ENCODE measurements around the gene UNC5C.

The UNC5C gene

GRCh38 chr4:95540227-95540626 lies 8.5 kb downstream of the UNC5C start:
- no peak for TF ChIP-seq POLR2A (IDR thresholded peaks at IDR 0.05; ENCODE audit: low read length)
- TF ChIP-seq GATA1 (IDR thresholded peaks at IDR 0.05; ENCODE audit: low read depth, low read length) = no peak
- no peak for DNase-seq

DNA sequence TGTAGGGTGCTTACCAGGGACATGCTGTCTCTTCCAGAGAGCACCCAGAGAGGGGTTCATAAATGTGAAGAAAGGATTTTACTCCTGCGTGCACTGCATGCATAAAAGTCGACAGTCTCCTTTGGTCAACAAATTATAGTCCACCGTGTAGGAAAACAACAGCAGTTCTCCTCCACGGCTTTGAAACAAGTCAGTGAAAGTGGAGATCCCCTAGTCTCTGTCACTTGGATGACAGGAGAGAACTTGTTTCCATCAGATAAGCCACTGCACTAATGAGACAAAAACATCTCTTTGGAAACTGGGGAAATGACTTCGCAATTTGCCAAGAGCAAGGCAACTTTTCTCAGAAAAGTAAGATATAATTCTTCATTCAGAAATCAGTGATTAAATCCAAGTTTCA lies 9.7 kb downstream of the UNC5C start:
- TF ChIP-seq POLR2A (IDR thresholded peaks at IDR 0.05; ENCODE audit: low read length) = no peak
- no peak for TF ChIP-seq GATA1 (IDR thresholded peaks at IDR 0.05; ENCODE audit: low read depth, low read length)
- peak in 1 of 2 experiments; percentile 4 for DNase-seq

GRCh38 chr4:95537863-95538488 lies 10.8 kb downstream of the UNC5C start:
- DNase-seq = no peak
- TF ChIP-seq POLR2A (IDR thresholded peaks at IDR 0.05; ENCODE audit: low read length) (no peak), GATA1 (IDR thresholded peaks at IDR 0.05; ENCODE audit: low read depth, low read length) (no peak)

DNA sequence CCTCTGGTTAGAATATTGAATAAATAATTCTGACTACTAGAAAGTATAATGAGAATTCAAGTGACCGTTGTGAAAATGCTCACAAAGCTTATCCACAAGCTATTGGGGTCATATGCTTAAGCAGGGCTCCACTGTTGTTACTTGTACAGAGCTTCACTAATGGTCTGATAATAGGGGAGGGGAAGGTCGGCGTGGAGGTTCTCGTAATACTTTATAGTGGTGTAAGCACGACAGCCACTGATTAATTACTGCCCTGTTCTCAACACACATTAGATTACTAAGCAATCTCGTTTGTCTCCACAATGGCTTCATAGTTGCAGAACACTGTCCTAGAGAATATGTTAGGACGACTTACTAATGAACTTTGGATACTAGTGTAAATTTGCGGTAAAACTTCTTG lies 11.6 kb downstream of the UNC5C start:
- no peak for TF ChIP-seq GATA1 (IDR thresholded peaks at IDR 0.05; ENCODE audit: low read depth, low read length)
- TF ChIP-seq POLR2A (IDR thresholded peaks at IDR 0.05; ENCODE audit: low read length) = no peak
- no peak for DNase-seq

DNA sequence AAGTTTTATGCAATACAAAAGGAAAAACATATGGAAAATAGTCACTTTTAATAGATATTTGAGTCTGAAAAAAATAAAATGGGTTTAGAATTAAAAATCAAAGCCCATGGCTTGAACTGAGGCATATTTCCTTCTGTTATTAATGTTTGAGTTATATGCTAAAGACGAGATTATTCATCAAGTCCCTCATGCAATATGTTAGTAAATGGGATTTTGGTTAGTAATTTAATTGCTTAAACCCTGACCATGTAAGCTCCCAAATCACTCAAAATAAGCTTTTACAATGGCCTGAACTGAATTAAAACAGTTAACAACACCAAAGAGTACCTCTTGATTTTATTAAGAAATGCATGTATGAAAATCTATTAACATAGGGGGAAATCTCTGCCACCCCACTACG lies 12.1 kb downstream of the UNC5C start:
- no peak for DNase-seq
- TF ChIP-seq POLR2A (IDR thresholded peaks at IDR 0.05; ENCODE audit: low read length) (no peak), GATA1 (IDR thresholded peaks at IDR 0.05; ENCODE audit: low read depth, low read length) (no peak)

GRCh38 chr4:95535180-95535579 lies 13.6 kb downstream of the UNC5C start:
- no peak for DNase-seq
- TF ChIP-seq POLR2A (IDR thresholded peaks at IDR 0.05; ENCODE audit: low read length) (no peak), GATA1 (IDR thresholded peaks at IDR 0.05; ENCODE audit: low read depth, low read length) (no peak)

GRCh38 chr4:95534032-95534431 lies 14.7 kb downstream of the UNC5C start:
- TF ChIP-seq POLR2A (IDR thresholded peaks at IDR 0.05; ENCODE audit: low read length) (no peak), GATA1 (IDR thresholded peaks at IDR 0.05; ENCODE audit: low read depth, low read length) (no peak)
- DNase-seq = no peak

- DNase-seq = no peak
- TF ChIP-seq GATA1 (IDR thresholded peaks at IDR 0.05; ENCODE audit: low read depth, low read length) (no peak), POLR2A (IDR thresholded peaks at IDR 0.05; ENCODE audit: low read length) (no peak)
Observed at GRCh38 chr4:95533254-95533653, 15.5 kb downstream of the UNC5C start.

- TF ChIP-seq GATA1 (IDR thresholded peaks at IDR 0.05; ENCODE audit: low read depth, low read length) (no peak), POLR2A (IDR thresholded peaks at IDR 0.05; ENCODE audit: low read length) (no peak)
- DNase-seq = no peak
Observed at GRCh38 chr4:95532305-95532704, 16.5 kb downstream of the UNC5C start.

- no peak for DNase-seq
- no peak for TF ChIP-seq POLR2A (IDR thresholded peaks at IDR 0.05; ENCODE audit: low read length)
- TF ChIP-seq GATA1 (IDR thresholded peaks at IDR 0.05; ENCODE audit: low read depth, low read length) = no peak
Observed at GRCh38 chr4:95531141-95531540, 17.6 kb downstream of the UNC5C start.

GRCh38 chr4:95529946-95530345 lies 18.8 kb downstream of the UNC5C start:
- no peak for DNase-seq
- no peak for TF ChIP-seq POLR2A (IDR thresholded peaks at IDR 0.05; ENCODE audit: low read length)
- TF ChIP-seq GATA1 (IDR thresholded peaks at IDR 0.05; ENCODE audit: low read depth, low read length) = no peak

- no peak for DNase-seq
Observed at GRCh38 chr4:95528388-95528948, 20.3 kb downstream of the UNC5C start.

DNA sequence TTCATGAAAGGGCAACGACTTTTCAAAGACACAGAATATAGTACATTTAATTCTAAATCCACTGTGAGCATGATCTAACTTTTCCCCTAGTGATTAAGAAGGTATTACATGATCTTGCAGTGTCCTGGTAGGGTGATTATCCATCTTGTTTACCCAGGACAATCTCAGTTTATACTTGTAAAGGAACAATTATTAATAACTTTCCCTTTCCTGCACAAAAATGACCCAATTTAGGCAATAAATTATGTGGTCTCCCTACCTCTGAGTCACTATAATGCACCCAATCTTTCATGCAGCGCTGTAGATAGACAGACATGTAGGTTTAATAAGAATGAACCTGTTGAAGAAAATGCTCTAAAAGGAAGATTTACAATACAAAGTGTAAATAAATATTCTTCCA lies 22.7 kb downstream of the UNC5C start:
- DNase-seq = no peak
- no peak for TF ChIP-seq GATA1 (IDR thresholded peaks at IDR 0.05; ENCODE audit: low read depth, low read length)
- TF ChIP-seq POLR2A (IDR thresholded peaks at IDR 0.05; ENCODE audit: low read length) = no peak

More at GRCh38 chr4:95528388-95528948, 20.3 kb downstream of the UNC5C start:
- no peak for TF ChIP-seq POLR2A (IDR thresholded peaks at IDR 0.05; ENCODE audit: low read length)
- TF ChIP-seq GATA1 (IDR thresholded peaks at IDR 0.05; ENCODE audit: low read depth, low read length) = no peak

DNA sequence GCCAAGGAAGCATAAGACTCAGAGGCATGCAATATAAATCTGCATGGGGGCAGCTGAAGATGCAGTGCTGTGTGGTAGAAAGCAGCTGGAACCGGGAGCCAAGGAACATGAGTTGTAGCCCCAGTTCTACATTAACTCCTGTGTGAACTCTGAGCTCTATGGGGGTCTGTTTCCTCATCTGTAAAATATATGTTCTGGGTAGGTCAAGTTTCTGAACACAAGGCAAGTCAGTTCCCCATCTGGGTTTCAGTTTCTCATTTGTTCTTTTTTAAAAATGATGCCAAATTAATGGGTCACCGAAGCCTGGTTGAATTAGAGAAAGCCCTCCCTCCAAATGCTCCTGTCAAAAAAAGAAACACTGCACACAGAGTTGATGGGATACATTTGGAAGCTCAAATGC lies 24.0 kb downstream of the UNC5C start:
- no peak for TF ChIP-seq GATA1 (IDR thresholded peaks at IDR 0.05; ENCODE audit: low read depth, low read length)
- TF ChIP-seq POLR2A (IDR thresholded peaks at IDR 0.05; ENCODE audit: low read length) = no peak
- DNase-seq = no peak

- no peak for DNase-seq
- TF ChIP-seq POLR2A (IDR thresholded peaks at IDR 0.05; ENCODE audit: low read length) (no peak), GATA1 (IDR thresholded peaks at IDR 0.05; ENCODE audit: low read depth, low read length) (no peak)
Observed at GRCh38 chr4:95524184-95524583, 24.6 kb downstream of the UNC5C start.

Measured in erythroblast (primary cell).